Sigmoid colon (tissue), 4 donors: ENCODE results near the gene CSNK1E.

Source experiments
- EP300 ChIP-seq, 4 donors: sonication (generic); formaldehyde crosslinking; IDR thresholded peaks; one replicate each; pipeline ENCODE4 v1.6.1; 2017; ENCODE audit warnings: antibody characterized with exemption in 4 of 4
- POLR2A ChIP-seq, 2 donors: fragments of 450-650 bp; IDR thresholded peaks; one replicate each; pipeline ENCODE4 v1.6.1; 2016; ENCODE audit warnings: antibody characterized with exemption in 2 of 2, mild to moderate bottlenecking in 2 of 2, moderate library complexity in 2 of 2
- TF ChIP-seq, protein P1 (sequence below), 4 experiments: fragments of 450-650 bp in 3 of 4; fragments of 200-600 bp in 1 of 4; IDR thresholded peaks; one replicate each; pipeline ENCODE4 v1.5.1; 2016 to 2019; ENCODE audit warnings: antibody characterized with exemption in 4 of 4, mild to moderate bottlenecking in 3 of 4, moderate library complexity in 2 of 4

DNA sequence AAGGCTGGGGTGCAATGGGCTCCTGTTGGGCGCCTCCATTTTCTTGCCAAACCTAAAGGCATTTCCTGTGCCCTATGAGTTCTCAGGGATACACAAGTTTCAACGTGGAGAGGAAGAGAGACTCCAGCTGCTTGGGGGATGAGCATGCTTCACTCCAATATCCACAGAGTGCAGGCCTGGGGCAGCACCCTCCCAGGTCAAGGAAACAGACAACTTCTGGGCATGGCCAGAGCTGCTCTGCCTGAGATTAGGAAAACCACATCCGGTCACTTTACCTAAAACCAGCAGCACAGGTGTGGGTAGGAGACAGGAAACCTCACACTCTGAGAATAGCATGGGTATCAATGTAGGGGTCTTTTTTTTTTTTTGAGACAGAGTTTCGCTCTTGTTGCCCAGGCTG is 73.1 kb downstream of the CSNK1E start:
- TF ChIP-seq POLR2A (IDR thresholded peaks at IDR 0.05) (no peak), EP300 (IDR thresholded peaks at IDR 0.05) (no peak)
- TF ChIP-seq, protein P1, sequence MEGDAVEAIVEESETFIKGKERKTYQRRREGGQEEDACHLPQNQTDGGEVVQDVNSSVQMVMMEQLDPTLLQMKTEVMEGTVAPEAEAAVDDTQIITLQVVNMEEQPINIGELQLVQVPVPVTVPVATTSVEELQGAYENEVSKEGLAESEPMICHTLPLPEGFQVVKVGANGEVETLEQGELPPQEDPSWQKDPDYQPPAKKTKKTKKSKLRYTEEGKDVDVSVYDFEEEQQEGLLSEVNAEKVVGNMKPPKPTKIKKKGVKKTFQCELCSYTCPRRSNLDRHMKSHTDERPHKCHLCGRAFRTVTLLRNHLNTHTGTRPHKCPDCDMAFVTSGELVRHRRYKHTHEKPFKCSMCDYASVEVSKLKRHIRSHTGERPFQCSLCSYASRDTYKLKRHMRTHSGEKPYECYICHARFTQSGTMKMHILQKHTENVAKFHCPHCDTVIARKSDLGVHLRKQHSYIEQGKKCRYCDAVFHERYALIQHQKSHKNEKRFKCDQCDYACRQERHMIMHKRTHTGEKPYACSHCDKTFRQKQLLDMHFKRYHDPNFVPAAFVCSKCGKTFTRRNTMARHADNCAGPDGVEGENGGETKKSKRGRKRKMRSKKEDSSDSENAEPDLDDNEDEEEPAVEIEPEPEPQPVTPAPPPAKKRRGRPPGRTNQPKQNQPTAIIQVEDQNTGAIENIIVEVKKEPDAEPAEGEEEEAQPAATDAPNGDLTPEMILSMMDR (IDR thresholded peaks at IDR 0.05) = no peak
